ENCODE data around the gene ADGRG7. TPM values are rescaled to one million over a fixed set of nuclear protein-coding genes. Genes with fewer than 3 reads are reported as not detected.
A peak's percentile ranks its signal among the peaks of the same experiment; 100 is the strongest.

ADGRG7 gene
- total and polyA plus RNA-seq, 2 of the 13 experiments (the other 11 are each of a cell fraction or from before 2014, with no cell fraction given) = not detected

- in situ Hi-C loops (cut with HindIII; ENCODE audit: extremely low pct_ligation_motif_present, low pct_unique_long_range_greater_than_20kb) = loop anchor here (25.0 kb wide), 3 partner anchors 103 to 903 kb away; partner anchors contain the start of genes ADGRG7 and CMSS1
- H3K27ac ChIP-seq (ENCODE audit: extremely low read length, insufficient read depth, low read length) = no peak overlapping the region
- H3K79me2 ChIP-seq (ENCODE audit: insufficient read depth, low read length) = peaks cover 95% of the 10 kb centered on the region
- no peak overlapping the region for H2AFZ ChIP-seq (ENCODE audit: low read length)
- H3K4me1 ChIP-seq (ENCODE audit: insufficient read depth, low read length) = peaks cover 61% of the 10 kb centered on the region
- ATAC-seq (no peak), DNase-seq (ENCODE audit: low spot score) (no peak), FAIRE-seq (no peak)
- no peaks in the 10 kb centered on the region for H3K9me3 ChIP-seq (ENCODE audit: low read length)
- H3K36me3 ChIP-seq (replicated peaks in 1 of 2; ENCODE audit: control insufficient read depth in 1 of 2, insufficient read depth in 2 of 2, low read length in 2 of 2) = peaks cover 1 to 47% of the 10 kb centered on the region in 2 experiments; a peak in 4 of 5 replicates
- intact Hi-C loops (cut with micrococcal nuclease; ENCODE audit: unreplicated experiment) = loop anchor here (10.0 kb wide), 2 partner anchors 400 to 900 kb away; partner anchors contain the start of gene CMSS1
- H3K9ac ChIP-seq (ENCODE audit: insufficient read depth, low read depth, low read length) = no peak overlapping the region
- no peaks in the 10 kb centered on the region; a peak in 1 of 5 replicates for H3K27me3 ChIP-seq (ENCODE audit: control insufficient read depth in 1 of 2, insufficient read depth in 2 of 2, low read length in 2 of 2)
- TF ChIP-seq RBFOX2 (IDR thresholded peaks at IDR 0.05; ENCODE audit: low read depth, low read length) (0 out of 2 replicates have a peak, but pooled peaks have one; percentile 6), SNAPC4 (CRISPR knock-in tag; IDR thresholded peaks at IDR 0.05) (no peak)
- CTCF ChIA-PET (ENCODE audit: low intra/inter-chr PET ratio, low total read pairs) = no interaction called here
- POLR2A ChIA-PET = no interaction called here
- peaks cover 52% of the 10 kb centered on the region for H4K20me1 ChIP-seq (ENCODE audit: insufficient read depth, low read length)
- H3K4me3 ChIP-seq (replicated peaks in 1 of 3; ENCODE audit: insufficient read depth in 1 of 3, low read depth in 2 of 3, low read length in 3 of 3) = no peak overlapping the region
- no peak overlapping the region; the same call in 1 of the 2 replicates for H3K4me2 ChIP-seq (ENCODE audit: low read depth, low read length)
- no TSS peak for BruUV-seq (replicated peaks)
Observed at GRCh38 chr3:100715176-100715575, 105.8 kb downstream of the ADGRG7 start.

DNA sequence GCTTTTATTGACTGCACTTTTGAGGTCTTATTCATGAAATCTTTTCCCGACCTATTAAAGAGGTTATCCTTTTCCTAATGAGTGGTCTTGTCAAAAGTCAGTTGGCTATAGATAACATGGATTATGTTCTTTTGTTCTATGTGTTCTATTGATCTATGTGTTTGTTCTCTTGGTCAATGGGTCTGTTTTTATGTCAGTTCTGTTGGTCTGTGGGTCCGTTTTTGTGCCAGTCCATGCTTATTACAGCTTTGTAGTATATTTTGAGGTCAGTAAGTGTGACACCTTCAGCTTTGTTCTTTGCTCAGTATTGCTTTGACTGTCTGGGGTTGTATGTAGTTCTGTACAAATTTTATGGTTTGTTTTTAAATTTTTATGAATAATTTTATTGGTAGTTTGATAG lies 107.7 kb downstream of the ADGRG7 start:
- H3K4me2 ChIP-seq (ENCODE audit: low read depth, low read length) = peak overlapping the region; percentile 14; the same call in 1 of the 2 replicates
- peaks cover 78% of the 10 kb centered on the region for H3K79me2 ChIP-seq (ENCODE audit: insufficient read depth, low read length)
- H3K36me3 ChIP-seq (replicated peaks in 1 of 2; ENCODE audit: control insufficient read depth in 1 of 2, insufficient read depth in 2 of 2, low read length in 2 of 2) = peaks cover 5 to 57% of the 10 kb centered on the region in 2 experiments
- no peak for DNase-seq (ENCODE audit: low spot score)
- no TSS peak for BruUV-seq (replicated peaks)
- peaks cover 46% of the 10 kb centered on the region for H3K4me1 ChIP-seq (ENCODE audit: insufficient read depth, low read length)
- H3K27me3 ChIP-seq (ENCODE audit: control insufficient read depth in 1 of 2, insufficient read depth in 2 of 2, low read length in 2 of 2) = no peaks in the 10 kb centered on the region
- H3K27ac ChIP-seq (ENCODE audit: extremely low read length, insufficient read depth, low read length) = no peak overlapping the region
- H4K20me1 ChIP-seq (ENCODE audit: insufficient read depth, low read length) = peaks cover 42% of the 10 kb centered on the region
- no peak overlapping the region for H2AFZ ChIP-seq (ENCODE audit: low read length)
- ATAC-seq = peak; percentile 56
- no peak overlapping the region for H3K4me3 ChIP-seq (replicated peaks in 1 of 3; ENCODE audit: insufficient read depth in 1 of 3, low read depth in 2 of 3, low read length in 3 of 3)
- H3K9ac ChIP-seq (ENCODE audit: insufficient read depth, low read depth, low read length) = no peak overlapping the region
- in situ Hi-C loops (cut with HindIII; ENCODE audit: extremely low pct_ligation_motif_present, low pct_unique_long_range_greater_than_20kb) = loop anchor here (25.0 kb wide), 3 partner anchors 105 to 905 kb away; partner anchors contain the start of genes ADGRG7 and CMSS1
- no peak for FAIRE-seq
- CTCF ChIA-PET (ENCODE audit: low intra/inter-chr PET ratio, low total read pairs) = no interaction called here
- intact Hi-C loops (cut with micrococcal nuclease; ENCODE audit: unreplicated experiment) = loop anchor here (10.0 kb wide), 2 partner anchors 402 to 902 kb away; partner anchors contain the start of gene CMSS1
- POLR2A ChIA-PET = no interaction called here
- 64% methylated on average over 2 of the region's 2 CpGs for WGBS (ENCODE audit: low lambda C conversion rate)
- no peaks in the 10 kb centered on the region for H3K9me3 ChIP-seq (ENCODE audit: low read length)
- TF ChIP-seq TCF7 (IDR thresholded peaks at IDR 0.05; ENCODE audit: low read depth) = peak; percentile 32; the same call in 1 of the 2 replicates
- TF ChIP-seq NR2F6 (IDR thresholded peaks at IDR 0.05) = peak; percentile 64
- TF ChIP-seq NR2F6 (CRISPR knock-in tag; IDR thresholded peaks at IDR 0.05) = no peak
- peak; percentile 18; the same call in 1 of the 2 replicates for TF ChIP-seq SOX13 (IDR thresholded peaks at IDR 0.05)
- TF ChIP-seq SOX13 (CRISPR knock-in tag; conservative IDR thresholded peaks at IDR 0.05 in 1 of 2, IDR thresholded peaks at IDR 0.05 in 1 of 2) = peak in 1 of 2 experiments; percentile 81; a peak in 2 of 4 replicates
- 0 out of 2 replicates have a peak, but pooled peaks have one; percentile 15 for TF ChIP-seq ONECUT2 (CRISPR knock-in tag; IDR thresholded peaks at IDR 0.05)
- no peak for TF ChIP-seq SOX6 (IDR thresholded peaks at IDR 0.05)
- TF ChIP-seq SOX6 (CRISPR knock-in tag; IDR thresholded peaks at IDR 0.05) = peak; percentile 79
- TF ChIP-seq NR2F2 (IDR thresholded peaks at IDR 0.05; ENCODE audit: borderline replicate concordance, low read depth) = peak; percentile 69; the same call in 1 of the 2 replicates
- no peak for TF ChIP-seq ZNF253 (CRISPR knock-in tag; IDR thresholded peaks at IDR 0.05; ENCODE audit: borderline replicate concordance)
- TF ChIP-seq EED (CRISPR knock-in tag; IDR thresholded peaks at IDR 0.05) = no peak
- peak; percentile 21; the same call in 1 of the 2 replicates for TF ChIP-seq NFIC (IDR thresholded peaks at IDR 0.05; ENCODE audit: low read length)
- no peak for TF ChIP-seq RNF2 (conservative IDR thresholded peaks at IDR 0.05; ENCODE audit: low read depth)
- 0 out of 2 replicates have a peak, but pooled peaks have one; percentile 18 for TF ChIP-seq GATAD2A (CRISPR knock-in tag; IDR thresholded peaks at IDR 0.05)
